Mesangial cell (primary cell): ENCODE data around the gene POU3F3. TPM values are rescaled to one million over a fixed set of nuclear protein-coding genes. Genes with fewer than 3 reads are reported as not detected.

Experiments used
- total RNA-seq: library from RNA; depleted of rRNA; stranded (reverse); fragments of >200 nt; gene quantifications from 2 replicates; pipeline ENCODE4 v1.2.3, GENCODE V29; 2015

POU3F3 gene
- total RNA-seq: 0.98 and 11.3 TPM in 2 replicates

GRCh38 chr2:104853534-104854497 is at the start of gene POU3F3:
Gene POU3F3, plus strand, starts transcription at chr2:104854115. Its CDS starts 1,396 bp downstream, at chr2:104855511.

Other genes with a start within 250 kb of the POU3F3 start
- gene MRPS9, start 184.0 kb downstream of the POU3F3 start, total RNA-seq: 16.7 and 21.3 TPM in 2 replicates